NCI-H2196 (cell line): ENCODE results near the gene FSIP1.

ENCODE experiments used
- DNase-seq: peaks from one replicate; lab custom pipeline; 2025; ENCODE audit not compliant: unreplicated experiment; lab: John Stamatoyannopoulos, UW

Gene FSIP1

GRCh38 chr15:39651295-39651694 is 131.3 kb downstream of the FSIP1 start:
- no peak for DNase-seq

GRCh38 chr15:39649757-39650156 is 132.9 kb downstream of the FSIP1 start:
- no peak for DNase-seq

DNA sequence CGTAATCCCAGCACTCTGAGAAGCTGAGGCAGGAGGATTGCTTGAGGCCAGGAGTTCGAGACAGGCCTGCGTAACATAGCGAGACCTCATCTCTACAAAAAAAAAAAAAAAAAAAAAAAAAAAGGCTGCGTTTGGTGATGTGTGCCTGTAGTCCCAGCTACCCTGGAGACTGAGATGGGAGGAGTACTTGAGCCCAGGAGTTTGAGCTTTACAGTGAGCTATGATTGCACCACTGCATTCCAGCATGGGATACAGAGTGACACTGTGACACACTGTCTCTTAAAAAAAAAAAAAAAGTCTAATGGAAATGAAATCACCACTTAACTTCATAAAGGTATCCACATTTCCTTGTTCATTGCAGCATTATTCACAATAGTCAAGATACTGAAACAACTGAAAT is 136.2 kb downstream of the FSIP1 start:
- no peak for DNase-seq

DNA sequence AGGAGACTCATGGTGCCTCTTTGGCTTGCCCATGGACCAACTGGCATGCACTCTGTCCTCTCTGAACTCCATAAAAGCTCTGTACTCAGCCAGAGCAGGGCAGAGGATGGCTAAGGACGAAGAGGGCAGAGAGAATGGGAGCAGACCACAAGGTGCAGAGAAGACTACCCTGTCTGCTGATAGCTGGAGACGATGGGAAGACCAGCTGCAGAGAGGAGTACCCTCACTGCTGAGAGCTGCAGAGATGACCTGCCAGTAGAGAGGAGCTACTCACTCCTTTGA is 136.7 kb downstream of the FSIP1 start:
- no peak for DNase-seq

GRCh38 chr15:39645138-39645975 is 137.3 kb downstream of the FSIP1 start:
- DNase-seq, result no peak

- DNase-seq, result no peak
Observed at GRCh38 chr15:39644136-39644535, 138.5 kb downstream of the FSIP1 start.

GRCh38 chr15:39643727-39644126 is 138.9 kb downstream of the FSIP1 start:
- DNase-seq, result no peak

DNA sequence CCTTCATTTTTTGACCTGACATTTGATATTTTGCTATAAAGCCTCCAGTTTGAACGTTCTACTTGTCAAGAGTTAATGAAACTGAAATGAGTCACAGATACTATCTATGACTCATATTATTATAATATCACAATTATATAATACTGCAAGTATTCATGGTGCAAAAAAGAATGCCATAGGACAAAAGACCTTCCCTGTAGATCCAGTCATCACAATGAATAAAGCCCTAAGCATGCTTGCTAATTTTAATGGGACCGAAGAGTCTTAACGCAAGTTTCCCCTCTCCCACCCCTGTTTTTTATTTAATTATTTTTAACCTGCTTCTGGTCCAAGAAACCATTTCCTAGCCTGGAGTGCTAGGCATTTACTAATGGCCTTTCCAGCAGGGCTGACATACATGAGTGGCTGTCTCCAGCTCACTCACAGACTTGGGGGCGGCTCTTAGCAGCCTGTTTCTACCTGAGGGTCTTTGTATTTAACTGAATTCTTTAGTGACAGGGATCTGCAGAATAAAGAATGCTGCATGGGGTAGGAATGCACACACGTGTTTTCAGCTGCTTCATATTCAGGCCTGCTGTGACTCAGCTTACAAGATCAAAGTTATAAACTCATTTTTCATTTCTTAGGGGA is 140.5 kb downstream of the FSIP1 start:
- no peak for DNase-seq

DNA sequence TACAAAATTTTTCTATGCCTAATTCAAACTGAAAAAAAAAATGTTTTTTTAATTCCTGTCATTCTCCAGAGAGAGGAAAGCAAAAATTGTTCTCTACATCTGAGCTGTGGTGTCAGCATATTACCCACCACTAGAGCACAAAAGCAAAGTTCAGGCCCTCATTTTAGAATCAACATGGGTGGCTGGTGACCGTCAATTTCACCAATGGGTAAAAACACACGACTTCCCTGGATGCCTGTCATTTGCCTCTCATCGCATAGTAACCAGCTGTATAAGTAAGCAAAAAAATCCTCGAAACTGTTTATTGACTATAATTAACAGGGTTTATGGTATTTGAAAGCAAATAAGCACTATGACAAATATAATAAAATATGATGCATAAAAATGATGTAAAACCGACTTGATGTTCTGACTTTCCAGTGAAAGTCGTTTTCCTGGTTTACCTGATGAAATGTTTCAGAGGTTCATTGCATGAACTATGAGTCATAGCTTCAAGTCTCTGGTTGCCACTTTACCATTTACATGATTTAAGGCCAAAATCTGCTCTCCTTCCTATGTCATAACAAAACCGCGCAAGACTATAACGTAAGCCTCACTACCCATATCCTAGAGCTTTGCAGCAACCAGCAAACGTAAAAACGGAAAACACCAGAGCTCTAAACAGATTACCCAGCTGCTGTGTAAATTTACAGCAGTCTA is 141.3 kb downstream of the FSIP1 start:
- DNase-seq, result no peak

DNA sequence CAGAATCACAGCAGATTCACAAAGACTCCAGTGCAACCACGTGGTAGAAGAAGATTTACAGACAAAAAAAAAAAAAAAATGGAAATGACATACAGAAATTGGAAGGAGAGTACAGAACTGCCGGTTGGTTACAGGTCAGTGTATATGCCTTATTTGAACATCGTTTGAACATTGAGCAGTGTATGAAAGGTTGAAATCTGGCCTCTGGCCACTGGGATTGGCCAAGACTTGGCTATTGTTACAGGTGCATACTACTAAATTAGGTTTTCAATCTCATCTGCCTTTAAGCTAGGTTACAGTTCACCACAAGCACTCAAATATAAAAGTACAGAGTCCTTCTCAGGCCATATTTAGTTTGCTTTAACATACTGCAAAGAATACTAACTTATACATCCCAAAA is 142.0 kb downstream of the FSIP1 start:
- DNase-seq, result no peak

GRCh38 chr15:39639037-39639436 is 143.6 kb downstream of the FSIP1 start:
- no peak for DNase-seq

- no peak for DNase-seq
Observed at GRCh38 chr15:39638041-39638440, 144.6 kb downstream of the FSIP1 start.

DNA sequence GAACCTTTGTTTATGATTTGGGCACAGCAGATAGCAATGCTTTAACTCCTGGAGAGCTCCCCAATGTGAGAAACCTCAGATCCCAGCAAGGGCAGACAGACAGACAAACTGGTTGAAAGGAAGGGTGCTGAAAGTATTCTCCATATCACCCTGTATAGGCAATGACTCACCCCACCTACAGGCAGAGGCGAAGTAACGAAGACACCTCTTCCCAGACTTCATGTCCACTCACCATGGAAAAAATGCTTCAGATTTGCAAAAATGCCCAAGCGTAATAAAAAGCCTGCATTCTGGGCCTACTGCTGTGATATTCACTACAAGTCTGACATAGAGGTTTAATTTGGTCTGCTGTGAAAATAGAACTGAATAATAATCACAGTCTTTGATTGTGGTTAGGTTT is 151.3 kb downstream of the FSIP1 start:
- no peak for DNase-seq

DNA sequence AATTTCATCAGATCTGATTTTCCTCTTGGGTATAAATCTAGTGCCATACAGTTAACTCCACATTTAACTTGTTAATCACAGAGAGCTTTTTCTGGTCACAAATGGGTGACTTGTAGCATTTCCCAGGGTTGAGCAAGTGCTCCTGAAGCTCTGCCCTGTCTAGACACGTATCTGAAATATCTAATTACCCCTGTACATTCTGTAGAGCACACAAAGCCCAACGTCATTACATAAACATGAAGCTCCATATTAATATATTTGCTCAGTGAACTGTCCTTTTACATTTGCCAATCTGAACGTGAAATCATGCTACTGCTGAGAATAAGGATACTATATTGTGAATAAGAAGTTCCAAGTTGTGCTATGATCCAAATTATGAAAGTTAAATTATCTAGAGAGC is 152.7 kb downstream of the FSIP1 start:
- no peak for DNase-seq

GRCh38 chr15:39629371-39629770 is 153.3 kb downstream of the FSIP1 start:
- DNase-seq, result no peak

- DNase-seq, result no peak
Observed at GRCh38 chr15:39628546-39629257, 153.9 kb downstream of the FSIP1 start.

DNA sequence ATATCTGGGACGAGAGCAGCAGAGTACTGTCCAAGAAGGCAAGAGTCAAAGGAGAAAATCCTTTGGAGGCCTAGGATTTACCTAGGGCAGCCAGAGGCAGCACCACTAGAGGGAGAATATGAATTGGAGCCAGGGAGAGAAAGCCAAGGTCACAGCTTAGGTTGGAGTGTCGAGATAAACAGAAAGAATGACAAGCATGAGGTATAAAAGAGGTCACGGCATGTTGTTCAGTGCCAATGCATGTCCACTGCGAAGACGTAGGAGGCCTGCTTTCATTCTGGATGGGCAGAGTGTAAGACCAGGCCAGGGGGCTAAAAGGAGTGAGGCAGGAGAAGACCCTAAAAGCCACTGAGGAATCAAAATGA is 154.5 kb downstream of the FSIP1 start:
- no peak for DNase-seq

- no peak for DNase-seq
Observed at GRCh38 chr15:39627451-39628143, 155.0 kb downstream of the FSIP1 start.

DNA sequence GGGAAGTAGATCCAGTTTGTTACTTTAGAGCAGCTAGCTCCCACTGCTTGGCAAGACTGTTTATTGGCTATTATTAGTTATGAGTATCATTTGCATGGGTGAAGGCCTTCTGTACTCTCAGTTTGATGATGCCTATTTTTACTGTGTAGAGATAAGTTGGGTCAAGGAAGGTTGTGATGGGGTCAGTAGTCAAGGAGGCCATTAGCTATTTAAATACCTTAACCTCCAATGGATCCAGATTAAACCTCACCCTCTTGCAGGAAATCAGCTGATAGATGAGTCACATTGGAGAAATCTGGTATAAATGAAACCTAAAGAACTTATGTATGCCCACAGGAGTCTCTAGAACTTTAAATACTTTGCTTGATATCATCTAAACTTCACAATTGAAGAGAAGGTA is 156.8 kb downstream of the FSIP1 start:
- DNase-seq, result no peak

DNA sequence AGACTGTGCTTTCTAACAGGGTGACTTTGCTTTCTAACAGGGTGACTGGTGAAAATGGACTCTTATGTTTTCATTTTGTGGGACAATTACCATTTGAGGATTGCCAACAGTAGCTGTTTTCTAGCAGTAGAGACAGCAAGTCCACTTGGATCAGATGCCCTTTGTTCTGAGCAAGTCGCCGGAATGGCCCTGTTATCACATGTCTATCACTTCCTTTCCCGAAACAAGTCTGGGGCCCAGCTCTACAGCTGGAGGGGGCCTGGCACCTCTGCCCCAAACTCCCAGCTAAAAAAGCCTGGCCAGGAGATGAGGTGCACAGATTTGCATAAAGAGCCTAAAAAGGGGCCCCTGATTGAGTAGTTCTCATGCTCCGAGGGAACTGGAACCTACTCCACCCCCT is 157.2 kb downstream of the FSIP1 start:
- no peak for DNase-seq

GRCh38 chr15:39624806-39625205 is 157.8 kb downstream of the FSIP1 start:
- no peak for DNase-seq
